ENCODE results near the gene NKAIN4.

GRCh38 chr20:63215101-63216040 lies 38.9 kb downstream of the NKAIN4 start:
- no peak for TF ChIP-seq EZH2 (IDR thresholded peaks at IDR 0.05)
- TF ChIP-seq POLR2AphosphoS5 (IDR thresholded peaks at IDR 0.05; ENCODE audit: borderline replicate concordance, low read depth, low read length) = no peak
